Measurements from ENCODE around the gene JPT2.
"Not testable (repeated sequence)": the region's sequence is repeated elsewhere in the genome, so short reads cannot be mapped to it uniquely, and the experiment has no call there.

JPT2 gene

GRCh38 chr16:1709356-1709755, 31.3 kb downstream of the JPT2 start:
- no peak for DNase-seq

DNA sequence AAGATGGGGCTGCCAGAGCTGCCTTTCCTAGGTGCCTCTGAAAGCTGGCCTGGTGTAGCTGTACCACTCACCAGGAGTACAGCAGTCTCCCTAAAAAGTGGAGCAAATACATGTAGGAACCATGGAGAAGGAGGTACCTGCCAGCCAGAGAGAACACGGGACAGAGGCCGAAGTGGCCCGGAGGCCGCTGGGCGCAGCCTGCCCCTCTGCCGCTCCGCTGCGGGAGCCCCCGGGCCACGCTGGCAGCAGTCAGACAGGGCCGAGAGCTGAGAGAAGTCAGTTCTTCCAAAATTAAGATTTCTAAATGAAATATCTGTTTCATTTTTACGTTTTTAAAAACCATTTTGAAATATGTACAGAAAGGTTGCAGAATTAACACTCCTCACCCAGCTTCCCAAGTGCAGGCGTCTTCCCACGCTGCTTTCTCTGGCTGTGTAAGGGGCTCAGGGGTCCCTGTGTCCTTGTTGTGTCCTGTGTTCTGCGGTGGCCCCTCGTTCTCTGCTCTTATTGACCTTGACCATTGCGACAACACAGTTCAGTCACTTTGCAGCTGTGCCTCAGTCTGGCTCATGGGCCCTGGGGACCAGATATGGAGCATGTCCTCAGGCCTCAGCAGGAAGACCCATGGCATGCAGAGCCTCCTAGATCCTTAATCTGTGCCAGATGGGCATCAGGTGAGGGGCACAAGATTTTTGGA, 32.9 kb downstream of the JPT2 start:
- DNase-seq: no peak

GRCh38 chr16:1712791-1713261, 34.7 kb downstream of the JPT2 start:
- DNase-seq: no peak

GRCh38 chr16:1713331-1713730, 35.3 kb downstream of the JPT2 start:
- no peak for DNase-seq

- DNase-seq: no peak
These were observed 35.9 kb downstream of the JPT2 start for GRCh38 chr16:1713933-1714332.

- no peak for DNase-seq
These were observed 37.1 kb downstream of the JPT2 start for GRCh38 chr16:1715220-1715619.

GRCh38 chr16:1718236-1718635, 40.2 kb downstream of the JPT2 start:
- not testable (repeated sequence) for DNase-seq

GRCh38 chr16:1719559-1720229, 41.6 kb downstream of the JPT2 start:
- DNase-seq: not testable (repeated sequence)

DNA sequence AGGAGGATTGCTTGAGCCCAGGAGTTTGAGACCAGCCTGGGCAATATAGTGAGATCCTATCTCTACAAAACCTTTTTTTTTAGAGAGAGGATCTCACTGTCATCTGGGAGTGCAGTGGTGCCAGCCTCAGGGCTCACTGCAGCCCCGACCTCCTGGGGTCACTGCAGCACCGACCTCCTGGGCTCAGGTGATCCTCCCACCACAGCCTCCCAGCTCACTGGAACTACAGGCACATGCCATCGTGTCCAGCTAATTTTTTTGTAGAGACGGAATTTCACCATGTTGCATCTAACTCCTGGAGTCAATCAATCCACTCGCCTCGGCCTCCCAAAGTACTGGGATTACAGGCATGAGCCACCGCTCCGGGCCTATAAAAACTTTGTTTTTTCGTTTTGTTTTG, 43.3 kb downstream of the JPT2 start:
- no peak for DNase-seq

DNA sequence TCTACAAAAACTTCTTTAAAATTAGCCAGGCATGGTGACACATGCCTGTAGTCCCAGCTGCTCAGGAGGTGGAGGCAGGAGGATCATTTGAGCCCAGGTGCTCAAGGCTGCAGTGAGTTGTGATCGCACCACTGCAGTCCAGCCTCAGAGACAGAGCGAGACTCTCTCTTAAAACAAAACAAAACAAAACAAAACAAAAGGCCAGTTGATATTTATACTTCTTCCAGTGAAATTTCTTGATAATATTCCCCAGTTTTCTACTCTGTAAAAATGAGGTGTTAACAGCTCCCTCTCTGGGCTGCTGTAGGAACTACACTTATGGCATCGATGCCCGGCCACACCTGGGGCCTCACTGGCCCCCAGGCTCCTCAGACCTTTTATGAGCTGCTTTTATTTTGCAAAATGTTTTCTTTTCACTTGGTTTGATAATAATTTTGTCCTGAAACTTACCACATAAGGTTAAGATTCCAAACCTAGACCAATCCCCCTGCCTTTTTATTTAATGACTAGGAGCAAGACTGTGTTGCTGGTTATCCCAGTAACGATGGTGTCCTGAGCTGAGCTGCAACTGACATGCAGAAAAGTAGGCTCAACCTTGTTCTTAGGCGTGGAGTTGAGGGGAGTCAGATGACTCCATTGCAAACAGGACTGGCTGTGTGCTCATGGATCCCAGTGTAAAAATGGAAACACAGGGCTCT, 45.5 kb downstream of the JPT2 start:
- DNase-seq: peak; percentile 13

DNA sequence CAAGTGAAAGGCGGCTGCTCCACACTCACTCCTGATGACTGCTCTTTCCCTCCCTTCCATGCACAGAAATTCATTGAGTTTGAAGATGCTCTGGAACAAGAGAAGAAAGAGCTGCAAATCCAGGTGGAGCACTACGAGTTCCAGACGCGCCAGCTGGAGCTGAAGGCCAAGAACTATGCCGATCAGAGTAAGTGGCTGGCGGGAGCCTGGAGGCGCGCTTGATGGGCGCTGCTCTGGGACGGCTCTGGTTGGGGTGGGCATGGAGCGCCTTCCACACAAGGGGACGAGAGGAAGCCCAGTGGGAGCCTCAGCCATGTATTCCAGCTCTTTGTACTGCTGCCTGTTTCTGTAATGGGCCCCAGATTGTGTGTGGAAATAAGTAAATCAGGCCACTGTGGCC, 46.4 kb downstream of the JPT2 start:
- no peak for DNase-seq

GRCh38 chr16:1726661-1727502, 48.8 kb downstream of the JPT2 start:
- no peak for DNase-seq

DNA sequence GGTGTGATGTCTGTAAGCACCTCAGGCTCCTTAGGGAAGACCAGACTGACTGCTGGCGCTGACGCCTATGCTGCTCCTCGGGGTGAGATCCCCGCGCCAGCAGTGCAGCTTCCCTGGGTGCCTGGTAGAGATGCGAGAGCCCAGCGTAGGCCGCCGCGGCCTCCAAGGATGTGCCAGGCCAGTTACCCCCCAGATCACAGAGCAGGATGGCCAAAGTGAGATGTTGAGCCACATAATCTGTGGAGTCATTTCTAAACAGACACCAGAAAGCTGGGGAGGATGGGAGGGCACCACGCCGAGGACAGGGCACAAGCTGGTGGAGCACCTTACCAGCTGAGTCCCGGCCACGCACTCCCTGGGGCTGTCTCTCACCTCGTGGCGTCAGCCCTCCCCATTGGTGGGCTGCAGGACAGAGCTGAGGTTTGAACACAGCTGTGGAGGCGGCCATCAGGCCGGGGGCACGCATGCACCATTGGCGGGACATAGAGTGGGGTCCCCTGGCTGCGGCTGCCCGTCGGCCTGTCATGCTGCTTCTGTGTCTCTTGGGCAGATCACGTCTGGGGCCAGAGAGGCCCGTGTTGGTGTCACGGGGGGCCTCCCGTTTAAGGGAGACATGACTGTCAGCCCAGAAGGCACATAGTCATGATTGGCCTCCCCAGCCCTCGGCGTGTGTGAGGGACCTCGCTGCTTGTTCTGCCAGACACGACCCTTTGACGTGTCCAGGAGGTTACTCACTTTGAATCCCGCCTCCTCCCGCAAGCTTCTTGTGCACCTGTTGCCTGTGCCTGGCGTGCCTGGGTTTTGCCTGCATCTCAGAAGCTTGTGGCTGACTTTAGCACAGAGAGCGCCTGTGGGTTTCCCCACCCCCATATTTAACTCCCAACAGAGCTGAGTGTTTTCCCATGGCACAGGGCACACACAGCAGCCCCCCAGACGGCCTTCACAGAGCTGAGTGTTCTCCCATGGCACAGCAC, 49.9 kb downstream of the JPT2 start:
- no peak for DNase-seq

- DNase-seq: no peak
These were observed 50.9 kb downstream of the JPT2 start for GRCh38 chr16:1729026-1729425.

DNA sequence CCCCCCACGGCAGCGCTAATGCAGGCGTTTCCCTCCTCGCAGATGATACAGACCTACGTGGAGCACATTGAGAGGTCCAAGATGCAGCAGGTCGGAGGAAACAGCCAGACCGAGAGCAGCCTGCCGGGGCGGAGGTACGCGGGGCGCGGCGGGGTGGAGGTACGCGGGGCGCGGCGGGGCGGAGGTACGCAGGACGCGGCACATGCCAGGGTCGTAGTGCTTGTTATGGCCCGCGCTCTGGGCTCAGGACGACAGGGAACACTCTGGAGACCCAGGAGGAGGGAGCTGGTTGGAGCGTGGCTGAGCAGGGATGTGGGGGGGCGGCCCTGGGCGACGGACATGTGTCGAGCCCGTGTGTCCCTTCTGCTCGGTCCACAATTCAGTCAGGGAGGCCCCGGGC, 51.4 kb downstream of the JPT2 start:
- DNase-seq: no peak

DNA sequence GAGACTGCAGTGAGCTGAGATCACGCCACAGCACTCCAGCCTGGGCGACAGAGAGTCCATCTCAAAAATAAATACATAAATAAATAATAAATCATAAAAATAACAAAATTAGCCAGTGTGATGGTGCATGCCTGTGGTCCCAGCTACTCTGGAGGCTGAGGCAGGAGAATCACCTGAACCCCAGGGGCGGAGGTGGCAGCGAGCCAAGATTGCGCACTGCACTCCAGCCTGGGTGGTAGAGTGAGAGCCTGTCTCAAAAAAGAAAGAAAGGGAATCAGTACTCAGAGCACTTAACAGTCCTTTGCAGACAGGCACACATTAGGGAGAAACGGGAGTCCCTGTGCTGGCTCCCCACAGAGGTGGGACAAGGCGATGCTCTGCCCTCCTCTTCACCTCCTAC, 53.0 kb downstream of the JPT2 start:
- DNase-seq: no peak

GRCh38 chr16:1731603-1732002, 53.5 kb downstream of the JPT2 start:
- no peak for DNase-seq

- no peak for DNase-seq
These were observed 54.0 kb downstream of the JPT2 start for GRCh38 chr16:1732071-1732470.

GRCh38 chr16:1732551-1732987, 54.5 kb downstream of the JPT2 start:
- DNase-seq: not testable (repeated sequence)

GRCh38 chr16:1734123-1734522, 56.0 kb downstream of the JPT2 start:
- DNase-seq: no peak

GRCh38 chr16:1734816-1735215, 56.7 kb downstream of the JPT2 start:
- DNase-seq: no peak

GRCh38 chr16:1740234-1740633, 62.2 kb downstream of the JPT2 start:
- no peak for DNase-seq
